DMS153 treated with DMSO at 0.1 percent for 48 hours (cell line): ENCODE measurements around the gene TULP4.

Source experiments
- DNase-seq: peaks from one replicate; lab custom pipeline; 2025; ENCODE audit not compliant: unreplicated experiment; lab: John Stamatoyannopoulos, UW

Gene TULP4

DNA sequence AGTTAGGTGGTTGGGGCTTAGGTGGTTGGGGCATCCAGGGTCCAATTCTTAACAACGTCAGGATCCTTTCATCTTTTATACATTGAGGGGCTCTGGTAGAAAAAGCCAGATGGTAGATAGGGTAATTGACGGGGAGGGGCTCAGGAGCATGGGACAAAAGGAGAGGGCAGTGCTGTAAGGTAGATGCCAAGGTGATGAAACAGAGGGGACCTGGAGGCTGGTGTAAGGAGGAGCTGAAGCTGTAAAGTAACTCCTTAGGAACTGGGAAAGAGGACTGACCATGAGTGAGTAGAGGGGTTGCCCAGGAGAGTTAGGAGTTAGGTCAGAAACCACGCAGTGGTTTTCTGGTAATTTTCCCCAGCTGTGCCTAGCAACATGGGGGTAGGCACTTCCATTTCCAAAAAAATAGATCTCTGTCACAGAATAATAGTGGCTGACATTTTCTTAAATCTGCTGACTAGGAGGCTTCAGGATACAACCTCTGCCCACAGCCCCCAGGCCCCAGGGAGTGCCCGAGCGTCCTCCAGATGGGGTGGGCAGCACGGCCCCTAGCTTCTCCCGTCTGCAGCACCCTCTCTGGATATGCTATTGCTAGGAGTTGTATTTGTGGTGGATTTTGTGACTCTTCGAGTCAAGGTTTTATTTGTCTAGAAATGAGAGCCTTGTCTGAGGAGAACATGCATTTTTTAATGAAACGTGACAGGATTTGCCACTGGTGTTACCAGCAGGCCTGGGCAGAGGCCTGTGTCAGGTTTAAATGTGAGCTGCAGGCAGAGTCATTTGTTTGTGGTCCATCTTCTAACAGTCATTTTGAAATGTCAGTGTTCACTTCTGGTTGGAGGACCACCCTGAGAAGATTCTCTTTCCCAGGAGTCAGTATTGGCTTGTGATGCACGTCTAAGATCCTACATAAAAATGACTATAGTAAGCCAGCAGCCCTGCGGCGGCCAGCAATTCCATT is 44.6 kb downstream of the TULP4 start:
- DNase-seq, result no peak

- DNase-seq, result no peak
Measured at GRCh38 chr6:158357570-158358216, 45.4 kb downstream of the TULP4 start.

DNA sequence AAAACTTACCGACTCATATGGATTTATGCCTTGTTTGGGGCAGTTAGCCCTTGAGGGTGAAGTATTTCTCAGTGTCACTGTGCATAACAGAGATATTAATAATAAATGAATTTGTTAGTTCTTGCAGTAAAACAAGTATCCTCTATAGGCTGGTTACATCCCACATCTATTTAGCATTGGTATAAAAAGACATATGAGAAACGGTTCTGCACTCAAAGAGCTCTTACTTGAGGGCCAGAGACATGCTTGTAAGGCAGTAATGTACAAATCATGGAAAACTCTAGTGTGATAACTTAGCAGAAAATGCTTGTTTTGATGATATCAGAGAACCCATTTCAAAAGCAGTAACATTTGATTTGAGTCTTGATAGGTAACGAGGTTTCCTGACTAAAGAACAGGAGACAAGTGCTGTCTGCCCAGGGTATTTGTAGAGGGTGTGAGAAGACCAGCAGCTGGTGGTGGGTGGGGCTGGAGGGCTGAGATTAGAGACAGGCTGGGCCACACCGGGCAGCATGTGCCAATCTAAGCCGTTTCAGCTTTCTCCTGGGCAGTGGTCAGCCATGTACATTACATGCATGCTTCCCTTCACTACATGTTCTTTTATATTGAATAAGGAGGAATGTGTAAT is 46.3 kb downstream of the TULP4 start:
- DNase-seq, result no peak

GRCh38 chr6:158361068-158361467 is 48.8 kb downstream of the TULP4 start:
- DNase-seq, result no peak

DNA sequence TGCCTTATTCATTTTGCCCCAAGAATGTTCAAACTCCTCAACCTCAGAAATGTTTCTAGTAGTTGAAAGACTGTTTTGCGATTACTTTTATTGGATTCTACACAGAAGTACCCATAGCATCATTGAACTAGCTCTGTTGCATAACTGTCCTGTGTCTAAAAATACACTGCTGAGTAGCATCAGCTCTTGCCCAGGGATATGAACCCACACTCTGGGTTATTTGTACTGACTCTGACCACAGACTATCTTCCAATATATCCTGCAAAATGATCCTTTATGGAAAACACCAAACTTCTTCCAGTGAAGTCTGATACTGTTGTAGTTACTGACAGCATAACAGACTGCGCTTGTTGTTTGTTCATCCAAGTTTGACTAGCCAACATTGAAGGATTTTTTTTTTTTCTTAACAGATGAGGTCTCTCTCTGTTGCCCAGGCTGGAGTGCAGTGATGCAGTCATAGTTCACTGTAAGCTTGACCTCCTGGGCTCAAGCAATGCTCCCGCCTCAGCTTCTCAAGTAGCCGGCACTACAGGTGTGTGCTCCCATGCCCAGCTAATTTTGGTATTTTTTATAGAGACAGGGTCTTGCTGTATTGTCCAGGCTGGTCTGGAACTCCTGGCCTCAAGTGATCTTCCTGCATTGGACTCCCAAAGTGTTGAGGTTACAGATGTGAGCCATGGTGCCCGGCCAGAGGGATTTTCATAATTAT is 49.9 kb downstream of the TULP4 start:
- no peak for DNase-seq

DNA sequence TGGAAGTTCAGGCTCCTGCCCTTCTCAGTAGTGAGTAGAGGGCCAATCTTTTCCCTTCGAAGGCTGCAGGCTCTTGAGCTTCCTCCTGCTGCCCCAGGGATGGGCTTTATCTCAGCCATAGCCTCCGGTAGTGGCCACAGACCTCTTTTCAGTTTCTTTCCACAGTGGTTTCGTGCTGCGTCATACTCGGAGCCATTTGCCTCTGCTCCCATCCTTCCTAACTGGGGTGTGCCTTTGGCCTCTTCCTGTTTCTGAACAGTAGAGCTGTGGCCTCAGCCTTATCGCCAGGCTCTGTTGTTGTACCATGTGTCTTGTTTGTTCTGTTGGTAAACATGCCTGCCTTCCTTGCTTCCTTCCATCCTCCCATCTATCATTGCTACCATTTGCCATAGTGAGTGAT is 54.1 kb downstream of the TULP4 start:
- no peak for DNase-seq

DNA sequence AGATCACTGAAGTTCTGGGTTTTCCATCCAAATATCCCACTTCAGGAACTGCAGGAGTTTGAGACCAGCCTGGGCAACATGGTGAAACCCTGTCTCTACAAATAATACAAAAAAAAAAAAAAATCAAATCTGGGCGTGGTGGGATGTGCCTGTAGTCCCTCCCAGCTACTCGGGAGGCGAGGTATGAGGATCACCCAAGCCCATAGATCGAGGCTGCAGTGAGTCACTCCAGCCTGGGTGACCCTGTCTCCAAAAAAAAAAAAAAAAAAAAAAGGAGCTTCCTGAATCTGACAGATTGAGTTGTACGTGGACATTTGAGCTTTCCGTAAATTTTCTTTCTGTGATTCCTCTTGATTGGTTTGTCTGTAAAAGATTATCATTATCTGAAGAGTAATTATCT is 55.6 kb downstream of the TULP4 start:
- no peak for DNase-seq

GRCh38 chr6:158369241-158369640 is 57.0 kb downstream of the TULP4 start:
- DNase-seq, result no peak

DNA sequence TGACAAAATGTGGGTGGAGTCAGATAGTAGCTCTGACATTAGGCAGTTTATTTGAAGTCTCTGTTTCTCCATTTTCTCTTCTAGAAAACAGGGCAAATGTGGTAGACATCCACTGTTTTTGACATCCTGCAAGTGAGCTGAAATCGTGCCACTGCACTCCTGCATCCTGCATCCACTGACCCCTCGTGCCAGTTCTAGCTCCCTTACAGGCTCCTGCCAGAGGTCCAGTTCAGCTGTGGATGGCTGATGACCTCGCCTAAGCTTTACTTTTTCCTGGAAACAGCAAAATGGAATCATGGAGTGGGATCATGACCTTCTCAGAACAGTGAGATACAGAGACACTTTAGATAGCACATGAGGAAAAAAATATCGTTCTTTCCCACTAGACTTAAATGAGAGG is 58.5 kb downstream of the TULP4 start:
- DNase-seq, result no peak

- no peak for DNase-seq
Measured at GRCh38 chr6:158371261-158371660, 59.0 kb downstream of the TULP4 start.

- no peak for DNase-seq
Measured at GRCh38 chr6:158372574-158372973, 60.3 kb downstream of the TULP4 start.

DNA sequence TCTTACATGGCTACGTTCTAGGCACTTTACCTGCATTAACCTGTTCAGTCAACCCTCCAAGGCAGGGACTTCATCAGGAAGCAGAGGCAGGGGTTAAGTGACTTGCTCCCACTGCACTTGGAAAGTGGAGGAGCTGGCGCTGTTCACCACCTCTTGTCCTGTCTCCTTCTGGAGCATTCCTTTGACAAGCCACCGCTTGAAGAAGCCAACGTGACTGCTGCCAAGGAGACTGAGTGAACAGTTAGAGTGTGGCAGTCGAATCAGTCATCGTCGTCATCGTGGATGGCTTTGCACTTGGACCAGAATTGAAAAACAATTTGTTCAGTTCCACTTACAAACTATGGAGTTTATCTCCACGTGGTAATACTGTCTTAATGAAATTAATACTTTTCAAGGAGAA is 60.9 kb downstream of the TULP4 start:
- no peak for DNase-seq

DNA sequence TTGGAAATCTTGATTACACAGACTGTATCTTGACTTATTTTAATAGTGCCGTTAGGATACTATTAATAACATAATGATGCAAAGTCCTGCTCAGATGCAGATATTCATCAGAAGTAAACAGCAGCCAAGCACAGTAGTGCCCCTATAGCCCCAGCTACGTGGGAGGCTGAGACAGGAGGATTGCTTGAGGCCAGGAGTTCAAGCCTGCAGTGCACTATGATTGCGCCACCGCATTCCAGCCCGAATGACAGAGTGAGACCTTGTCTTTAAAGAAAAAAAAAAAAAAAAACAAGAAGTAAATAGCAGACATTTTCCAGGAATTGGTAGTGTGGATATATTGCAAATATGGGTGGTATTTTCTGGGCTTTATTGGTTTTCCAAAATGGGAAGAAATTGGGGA is 61.8 kb downstream of the TULP4 start:
- DNase-seq, result no peak

DNA sequence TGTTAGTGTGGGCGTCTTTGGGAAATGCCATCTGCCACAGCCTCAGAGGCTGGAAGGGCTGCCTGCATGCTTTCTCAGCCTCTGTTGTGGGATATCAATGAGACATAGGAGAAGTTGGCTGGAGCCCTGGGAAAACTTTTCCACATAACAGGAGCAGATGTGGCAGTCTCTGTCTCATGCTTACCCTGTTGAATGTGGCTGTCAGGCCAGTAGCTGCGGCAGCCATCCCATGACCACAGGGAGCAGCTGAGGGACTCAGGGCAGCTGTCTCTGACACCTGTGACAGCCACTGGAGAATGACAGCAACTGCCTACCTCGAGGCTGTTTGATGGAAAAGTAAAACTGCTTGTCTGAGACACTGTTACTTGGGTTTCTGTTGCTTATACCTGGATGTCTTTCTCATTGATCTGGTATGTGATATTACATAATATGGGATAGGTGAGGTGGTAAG is 64.4 kb downstream of the TULP4 start:
- no peak for DNase-seq

DNA sequence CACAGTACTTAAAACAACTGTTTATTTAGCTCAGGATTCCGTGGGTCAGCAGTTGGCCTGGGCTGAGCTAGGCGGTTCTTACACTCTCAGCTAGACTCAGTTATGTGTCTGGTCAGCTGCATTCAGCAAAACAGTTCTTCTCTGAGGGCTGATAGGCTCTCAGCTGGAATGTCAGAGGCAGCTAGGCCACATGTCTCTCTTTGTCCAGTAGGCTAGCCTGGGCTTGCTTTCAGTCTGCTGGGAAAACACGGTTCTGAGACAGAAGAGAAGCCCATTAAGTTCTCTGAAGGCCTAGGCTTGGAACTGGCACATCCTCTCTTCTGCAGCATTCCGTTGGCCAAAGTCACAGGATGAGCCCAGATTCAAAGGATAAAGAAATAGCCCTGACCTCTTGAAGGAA is 65.6 kb downstream of the TULP4 start:
- DNase-seq, result peak; percentile 26

DNA sequence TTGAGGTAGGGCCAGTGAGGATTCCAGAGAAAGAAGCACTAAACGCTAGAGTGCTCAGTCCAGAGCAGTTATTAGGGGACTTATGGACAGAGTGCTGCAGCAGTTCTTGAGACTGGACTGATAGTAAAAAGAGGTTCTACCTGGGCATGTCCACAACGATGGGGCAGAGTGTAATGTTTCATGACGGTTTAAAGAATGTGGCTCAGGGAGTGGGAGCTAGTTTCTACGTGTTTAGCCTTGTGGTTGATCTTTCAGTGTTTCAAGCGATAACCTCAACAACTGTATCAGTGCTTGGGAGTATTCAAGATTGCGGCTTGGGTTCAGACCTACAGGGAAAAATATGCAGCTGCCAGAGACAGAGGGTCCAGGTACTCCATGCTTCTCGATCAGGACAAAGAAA is 67.1 kb downstream of the TULP4 start:
- no peak for DNase-seq

DNA sequence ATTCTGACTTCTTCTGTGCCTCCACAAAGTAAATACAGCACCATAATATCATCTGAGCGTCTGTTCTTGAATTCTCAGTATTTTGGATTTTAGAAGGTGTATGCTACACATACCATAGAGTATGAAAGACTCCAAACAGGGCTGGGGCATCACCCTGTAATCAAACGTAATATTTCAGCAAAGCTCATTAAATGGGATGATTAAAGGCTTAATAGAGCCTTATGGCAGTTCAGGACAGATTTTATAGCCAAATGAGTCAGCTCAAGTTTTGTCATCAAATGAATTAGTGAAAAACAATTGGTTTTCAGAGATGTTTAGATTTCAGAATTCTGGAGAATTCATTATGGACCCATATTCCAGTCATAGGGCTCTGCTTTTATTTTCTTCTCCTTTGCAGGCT is 68.9 kb downstream of the TULP4 start:
- DNase-seq, result no peak

- no peak for DNase-seq
Measured at GRCh38 chr6:158382491-158382890, 70.2 kb downstream of the TULP4 start.

DNA sequence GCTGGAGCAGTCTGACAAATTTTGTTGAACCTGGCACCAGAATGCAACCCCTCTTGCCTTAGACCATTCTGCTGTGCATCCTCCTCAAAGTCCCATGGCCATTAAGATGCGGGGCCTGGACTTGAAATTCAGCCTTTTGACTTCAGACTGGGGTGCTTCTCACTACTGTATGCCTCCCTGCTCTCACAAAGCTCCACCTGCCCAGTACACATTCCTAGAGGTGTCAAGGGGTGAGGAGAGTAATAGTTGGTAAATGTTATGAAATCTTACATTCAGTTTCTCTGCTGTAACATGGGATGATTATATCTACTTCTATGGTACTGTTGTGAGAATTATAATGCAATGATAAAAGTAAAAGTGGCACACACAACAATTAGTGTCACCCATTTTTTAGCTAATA is 70.8 kb downstream of the TULP4 start:
- DNase-seq, result no peak

DNA sequence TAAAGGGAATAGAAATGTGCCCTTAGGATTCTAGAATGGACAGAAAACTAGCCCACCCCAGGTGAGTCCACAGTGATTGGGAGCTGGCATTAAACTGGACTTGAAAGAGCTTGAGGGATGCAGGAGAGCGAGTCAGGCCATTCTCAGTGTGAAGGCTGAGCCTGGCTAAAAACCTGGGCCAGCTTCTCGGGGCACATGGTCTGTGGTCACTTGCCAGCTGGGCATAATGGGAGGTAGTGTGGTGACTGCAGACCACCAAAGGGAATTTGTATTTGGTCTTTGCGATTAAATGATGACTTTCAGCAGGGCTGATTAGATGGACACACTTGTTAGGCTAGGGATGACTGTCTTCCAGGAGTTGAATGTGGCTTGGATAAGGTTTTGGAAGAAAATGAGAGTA is 71.3 kb downstream of the TULP4 start:
- no peak for DNase-seq

- no peak for DNase-seq
Measured at GRCh38 chr6:158384671-158385110, 72.4 kb downstream of the TULP4 start.
